Muscle of arm (tissue), 14 donors: ENCODE data around the gene TMEM87B. TPM values are rescaled to one million over a fixed set of nuclear protein-coding genes. Genes with fewer than 3 reads are reported as not detected.

Experiments used
- DNase-seq: peaks from one replicate; pipeline ENCODE4 v3.0.0-alpha.2; 2013
- long read RNA-seq, 11 donors: transcript quantifications; one replicate each; lab custom pipeline, GENCODE V29; 2026
- polyA plus RNA-seq, 12 donors: library from polyadenylated mRNA; unstranded; fragments of 120-200 nt; gene quantifications; one replicate each; pipeline ENCODE4 v1.2.1, GENCODE V29; 2013; ENCODE audit not compliant: insufficient read length in 12 of 12

TMEM87B gene
- polyA plus RNA-seq: 10 to 100 TPM in 11 of 12 donors, not detected in 1; 12.4 to 26.2 (median 19.7) TPM
- long read RNA-seq, donor 1, full-length matches to known transcripts: 4 of 4 reads
- long read RNA-seq, donor 1, partial matches to known transcripts: 0 of 4 reads
- long read RNA-seq, donor 1, other reads (novel, unspliced or antisense): 0 of 4 reads
- long read RNA-seq, donor 2, full-length matches to known transcripts: 1 of 1 reads
- long read RNA-seq, donor 2, partial matches to known transcripts: 0 of 1 reads
- long read RNA-seq, donor 2, other reads (novel, unspliced or antisense): 0 of 1 reads
- long read RNA-seq, donor 3, partial matches to known transcripts: 7 of 7 reads
- long read RNA-seq, donor 3, other reads (novel, unspliced or antisense): 0 of 7 reads
- long read RNA-seq, donor 4: 0 reads
- long read RNA-seq, donor 5, full-length matches to known transcripts: 2 of 2 reads
- long read RNA-seq, donor 5, partial matches to known transcripts: 0 of 2 reads
- long read RNA-seq, donor 5, other reads (novel, unspliced or antisense): 0 of 2 reads
- long read RNA-seq, donor 6, partial matches to known transcripts: 0 of 1 reads
- long read RNA-seq, donor 6, other reads (novel, unspliced or antisense): 0 of 1 reads
- long read RNA-seq, donor 7: 0 reads
- long read RNA-seq, donor 8: 0 reads
- long read RNA-seq, donor 9, partial matches to known transcripts: 0 of 1 reads
- long read RNA-seq, donor 9, other reads (novel, unspliced or antisense): 0 of 1 reads
- long read RNA-seq, donor 10, full-length matches to known transcripts: 2 of 9 reads
- long read RNA-seq, donor 10, partial matches to known transcripts: 7 of 9 reads
- long read RNA-seq, donor 10, other reads (novel, unspliced or antisense): 0 of 9 reads
- long read RNA-seq, donor 11, full-length matches to known transcripts: 1 of 10 reads
- long read RNA-seq, donor 11, partial matches to known transcripts: 9 of 10 reads
- long read RNA-seq, donor 11, other reads (novel, unspliced or antisense): 0 of 10 reads

GRCh38 chr2:112054847-112055729, at the start of gene TMEM87B:
Gene TMEM87B, plus strand, starts transcription at chr2:112055269. Its CDS starts 323 bp downstream, at chr2:112055592.
- DNase-seq: peak; percentile 99

- DNase-seq: no peak
Measured at GRCh38 chr2:112005406-112006075, 49.5 kb upstream of the TMEM87B start.

- no peak for DNase-seq
Measured at GRCh38 chr2:112006076-112006410, 49.0 kb upstream of the TMEM87B start.

GRCh38 chr2:112007493-112007892, 47.6 kb upstream of the TMEM87B start:
- no peak for DNase-seq

- no peak for DNase-seq
Measured at GRCh38 chr2:112008910-112009485, 46.1 kb upstream of the TMEM87B start.

GRCh38 chr2:112010751-112011150, 44.3 kb upstream of the TMEM87B start:
- DNase-seq: no peak

- no peak for DNase-seq
Measured at GRCh38 chr2:112012556-112012955, 42.5 kb upstream of the TMEM87B start.

GRCh38 chr2:112018846-112019245, 36.2 kb upstream of the TMEM87B start:
- no peak for DNase-seq

GRCh38 chr2:112019569-112019982, 35.5 kb upstream of the TMEM87B start:
- DNase-seq: no peak

- DNase-seq: no peak
Measured at GRCh38 chr2:112020561-112020960, 34.5 kb upstream of the TMEM87B start.

GRCh38 chr2:112021290-112021689, 33.8 kb upstream of the TMEM87B start:
- no peak for DNase-seq

GRCh38 chr2:112021781-112022231, 33.3 kb upstream of the TMEM87B start:
- no peak for DNase-seq

- DNase-seq: no peak
Measured at GRCh38 chr2:112023707-112024106, 31.4 kb upstream of the TMEM87B start.

- DNase-seq: no peak
Measured at GRCh38 chr2:112024231-112024630, 30.8 kb upstream of the TMEM87B start.

- DNase-seq: no peak
Measured at GRCh38 chr2:112024896-112025491, 30.1 kb upstream of the TMEM87B start.

- no peak for DNase-seq
Measured at GRCh38 chr2:112026509-112026908, 28.6 kb upstream of the TMEM87B start.

- DNase-seq: no peak
Measured at GRCh38 chr2:112027767-112028166, 27.3 kb upstream of the TMEM87B start.

- DNase-seq: no peak
Measured at GRCh38 chr2:112029164-112029563, 25.9 kb upstream of the TMEM87B start.

GRCh38 chr2:112031473-112032223, 23.4 kb upstream of the TMEM87B start:
- peak; percentile 31 for DNase-seq
